GM20000 (cell line): Measurements from ENCODE around the gene IRF8.

Experiments
- DNase-seq: peaks from one replicate; pipeline ENCODE4 v3.0.0; 2012; ENCODE audit warnings: low spot score
- TF ChIP-seq, protein P1 (sequence below): IDR thresholded peaks from 2 replicates; pipeline ENCODE4 v1.5.1; 2012; ENCODE audit warnings: mild to moderate bottlenecking, control low read depth; ENCODE audit errors: extremely low read depth, missing control alignments

The IRF8 gene

DNA sequence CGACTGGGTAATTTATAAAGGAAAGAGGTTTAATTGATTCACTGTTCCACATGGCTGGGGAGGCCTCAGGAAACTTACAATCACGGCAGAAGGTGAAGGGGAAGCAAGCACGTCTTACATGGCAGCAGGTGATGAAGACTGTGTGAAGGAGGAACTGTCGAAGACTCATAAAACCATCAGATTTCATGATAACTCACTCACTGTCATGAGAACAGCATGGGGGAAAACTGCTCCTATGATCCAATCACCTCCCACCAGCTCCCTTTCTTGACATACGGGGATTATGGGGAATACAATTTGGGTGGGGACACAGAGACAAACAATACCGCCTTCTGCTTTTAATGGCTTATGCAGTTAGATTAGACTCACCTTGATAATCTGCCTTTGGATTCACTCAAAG is 19.4 kb upstream of the IRF8 start:
- TF ChIP-seq, protein P1, sequence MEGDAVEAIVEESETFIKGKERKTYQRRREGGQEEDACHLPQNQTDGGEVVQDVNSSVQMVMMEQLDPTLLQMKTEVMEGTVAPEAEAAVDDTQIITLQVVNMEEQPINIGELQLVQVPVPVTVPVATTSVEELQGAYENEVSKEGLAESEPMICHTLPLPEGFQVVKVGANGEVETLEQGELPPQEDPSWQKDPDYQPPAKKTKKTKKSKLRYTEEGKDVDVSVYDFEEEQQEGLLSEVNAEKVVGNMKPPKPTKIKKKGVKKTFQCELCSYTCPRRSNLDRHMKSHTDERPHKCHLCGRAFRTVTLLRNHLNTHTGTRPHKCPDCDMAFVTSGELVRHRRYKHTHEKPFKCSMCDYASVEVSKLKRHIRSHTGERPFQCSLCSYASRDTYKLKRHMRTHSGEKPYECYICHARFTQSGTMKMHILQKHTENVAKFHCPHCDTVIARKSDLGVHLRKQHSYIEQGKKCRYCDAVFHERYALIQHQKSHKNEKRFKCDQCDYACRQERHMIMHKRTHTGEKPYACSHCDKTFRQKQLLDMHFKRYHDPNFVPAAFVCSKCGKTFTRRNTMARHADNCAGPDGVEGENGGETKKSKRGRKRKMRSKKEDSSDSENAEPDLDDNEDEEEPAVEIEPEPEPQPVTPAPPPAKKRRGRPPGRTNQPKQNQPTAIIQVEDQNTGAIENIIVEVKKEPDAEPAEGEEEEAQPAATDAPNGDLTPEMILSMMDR = no peak
- no peak for DNase-seq

GRCh38 chr16:85879975-85880831 is 18.8 kb upstream of the IRF8 start:
- peak; percentile 59 for DNase-seq
- TF ChIP-seq, protein P1 = no peak

- TF ChIP-seq, protein P1 = no peak
- no peak for DNase-seq
Measured at GRCh38 chr16:85880861-85881260, 18.1 kb upstream of the IRF8 start.

- DNase-seq = no peak
- TF ChIP-seq, protein P1 = no peak
Measured at GRCh38 chr16:85881436-85881835, 17.5 kb upstream of the IRF8 start.

- DNase-seq = no peak
- TF ChIP-seq, protein P1 = no peak
Measured at GRCh38 chr16:85882181-85882810, 16.7 kb upstream of the IRF8 start.

GRCh38 chr16:85883813-85884212 is 15.1 kb upstream of the IRF8 start:
- no peak for DNase-seq
- TF ChIP-seq, protein P1 = no peak

- no peak for DNase-seq
- TF ChIP-seq, protein P1 = no peak
Measured at GRCh38 chr16:85884808-85885463, 14.0 kb upstream of the IRF8 start.
